Tibial artery (tissue), 4 donors: ENCODE measurements around the gene TTC21A.

Source experiments
- DNase-seq, 2 donors: peaks; one replicate each; pipeline ENCODE4 v3.0.0-alpha.2; 2019
- H3K27ac ChIP-seq, 2 donors: fragments of 200-600 bp; sonication (generic) in 1 of 2; 1 replicate in 1 of 2; 2 replicates in 1 of 2; pipeline ENCODE4 v1.5.1; 2018 to 2019; ENCODE audit warnings: mild to moderate bottlenecking in 1 of 2
- H3K27me3 ChIP-seq, 2 donors: fragments of 200-600 bp; sonication (generic) in 1 of 2; one replicate each; pipeline versions ENCODE4 v1.5.1 to v1.6.0; 2016 to 2019
- H3K36me3 ChIP-seq, 3 donors: fragments of 200-600 bp; sonication (generic) in 2 of 3; one replicate each; pipeline ENCODE4 v1.5.1; 2016 to 2019; ENCODE audit warnings: mild to moderate bottlenecking in 2 of 3
- H3K4me1 ChIP-seq, 4 donors: fragments of 200-600 bp; sonication (generic) in 2 of 4; 1 replicate in 3 of 4; 2 replicates in 1 of 4; pipeline ENCODE4 v1.5.1; 2016 to 2019
- H3K4me3 ChIP-seq, 2 donors: fragments of 200-600 bp; sonication (generic) in 1 of 2; 1 replicate in 1 of 2; 2 replicates in 1 of 2; pipeline ENCODE4 v1.5.1; 2018 to 2019; ENCODE audit warnings: mild to moderate bottlenecking in 2 of 2
- H3K9me3 ChIP-seq, 3 donors: fragments of 200-600 bp; sonication (generic) in 1 of 3; one replicate each; pipeline ENCODE4 v1.5.1; 2016 to 2019
- intact Hi-C: fragments of 100-400 bp; cut with DNase I; formaldehyde crosslinking; loops from one replicate; pipeline ENCODE4 v1.15.0; 2023; ENCODE audit warnings: low total_unique reads
- TF ChIP-seq, protein P1 (sequence below), 2 experiments: fragments of 200-600 bp in 1 of 2; fragments of 450-650 bp in 1 of 2; IDR thresholded peaks; one replicate each; pipeline ENCODE4 v1.5.1; 2017 to 2019; ENCODE audit warnings: antibody characterized with exemption in 2 of 2, mild to moderate bottlenecking in 1 of 2, moderate library complexity in 1 of 2

TTC21A gene

DNA sequence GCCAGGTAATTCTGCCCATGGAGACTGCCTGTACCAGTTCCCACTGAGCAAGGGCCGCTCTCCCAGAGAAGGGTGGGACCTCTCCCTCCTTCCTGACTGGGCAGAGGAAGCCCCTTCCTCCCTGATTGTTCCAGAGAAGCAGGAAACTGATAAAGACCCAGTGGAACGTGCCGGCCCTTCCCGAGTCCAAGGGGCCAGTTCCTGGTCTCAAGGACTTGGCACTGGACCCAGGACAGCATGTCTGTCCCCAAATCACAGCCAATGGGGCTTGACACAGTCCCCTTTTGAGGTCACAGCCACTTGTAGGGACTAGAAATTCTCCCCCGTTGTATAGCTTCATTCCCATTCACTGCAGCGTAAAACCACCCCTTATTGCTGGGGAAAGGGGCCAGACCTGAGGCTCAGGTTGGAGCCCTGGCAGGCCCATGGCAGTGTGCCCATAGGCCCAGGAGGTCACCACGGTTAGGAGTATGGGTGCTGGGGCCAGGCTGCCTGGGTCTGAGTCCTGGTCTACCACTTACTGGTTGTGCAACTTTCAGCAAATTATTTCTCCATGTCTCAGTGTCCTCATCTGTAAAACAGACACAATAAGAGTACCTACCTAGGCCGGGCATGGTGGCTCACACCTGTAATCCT, 27.8 kb downstream of the TTC21A start:
- H3K27me3 ChIP-seq, result no peaks in the 10 kb centered on the region
- H3K27ac ChIP-seq, result no peak overlapping the region
- TF ChIP-seq, protein P1, sequence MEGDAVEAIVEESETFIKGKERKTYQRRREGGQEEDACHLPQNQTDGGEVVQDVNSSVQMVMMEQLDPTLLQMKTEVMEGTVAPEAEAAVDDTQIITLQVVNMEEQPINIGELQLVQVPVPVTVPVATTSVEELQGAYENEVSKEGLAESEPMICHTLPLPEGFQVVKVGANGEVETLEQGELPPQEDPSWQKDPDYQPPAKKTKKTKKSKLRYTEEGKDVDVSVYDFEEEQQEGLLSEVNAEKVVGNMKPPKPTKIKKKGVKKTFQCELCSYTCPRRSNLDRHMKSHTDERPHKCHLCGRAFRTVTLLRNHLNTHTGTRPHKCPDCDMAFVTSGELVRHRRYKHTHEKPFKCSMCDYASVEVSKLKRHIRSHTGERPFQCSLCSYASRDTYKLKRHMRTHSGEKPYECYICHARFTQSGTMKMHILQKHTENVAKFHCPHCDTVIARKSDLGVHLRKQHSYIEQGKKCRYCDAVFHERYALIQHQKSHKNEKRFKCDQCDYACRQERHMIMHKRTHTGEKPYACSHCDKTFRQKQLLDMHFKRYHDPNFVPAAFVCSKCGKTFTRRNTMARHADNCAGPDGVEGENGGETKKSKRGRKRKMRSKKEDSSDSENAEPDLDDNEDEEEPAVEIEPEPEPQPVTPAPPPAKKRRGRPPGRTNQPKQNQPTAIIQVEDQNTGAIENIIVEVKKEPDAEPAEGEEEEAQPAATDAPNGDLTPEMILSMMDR (IDR thresholded peaks at IDR 0.05), result no peak
- peak in 1 of 2 donors; percentile 17 for DNase-seq
- intact Hi-C loops, result no loop called here
- no peaks in the 10 kb centered on the region for H3K9me3 ChIP-seq
- H3K36me3 ChIP-seq, result peaks cover 0 to 53% (median 11%) of the 10 kb centered on the region in 3 donors
- peaks cover 0 to 22% (median 15%) of the 10 kb centered on the region in 4 donors for H3K4me1 ChIP-seq
- H3K4me3 ChIP-seq, result no peak overlapping the region

DNA sequence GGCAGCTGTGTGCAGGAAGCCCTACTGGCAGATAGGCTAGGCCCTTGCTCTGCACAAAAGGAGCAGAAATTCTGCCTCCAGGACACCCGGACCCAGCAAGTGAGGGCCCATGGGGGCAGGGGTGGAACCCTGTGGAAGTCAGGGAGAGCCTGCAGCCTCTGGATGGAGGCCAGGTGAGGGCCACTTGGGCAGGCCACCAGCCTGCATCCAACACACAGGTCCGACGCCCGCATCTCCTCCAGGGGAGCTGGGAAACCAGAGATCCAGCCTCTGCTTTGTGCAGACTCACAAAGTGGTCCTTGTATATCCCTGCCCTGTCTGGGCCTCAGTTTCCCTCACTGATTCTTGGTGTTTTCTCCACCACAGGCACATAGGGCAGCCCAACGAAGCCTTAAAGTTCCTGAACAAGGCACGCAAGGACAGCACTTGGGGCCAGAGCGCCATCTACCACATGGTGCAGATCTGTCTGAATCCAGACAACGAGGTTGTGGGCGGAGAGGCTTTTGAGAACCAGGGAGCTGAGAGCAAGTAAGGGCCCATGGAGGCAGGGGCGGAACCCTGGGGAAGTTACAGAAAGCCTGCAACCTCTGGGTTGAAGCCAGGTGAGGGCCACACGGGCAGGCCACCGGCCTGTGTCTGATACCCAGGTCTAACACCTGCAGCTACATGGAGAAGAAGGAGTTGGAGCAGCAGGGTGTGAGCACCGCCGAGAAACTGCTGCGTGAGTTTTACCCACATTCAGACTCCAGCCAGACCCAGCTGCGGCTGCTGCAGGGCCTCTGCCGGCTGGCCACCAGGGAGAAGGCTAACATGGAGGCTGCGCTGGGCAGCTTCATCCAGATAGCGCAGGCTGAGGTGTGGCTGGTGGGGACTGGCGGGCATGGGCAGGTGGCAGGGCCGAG, 29.3 kb downstream of the TTC21A start:
- Histone ChIP-seq H3K36me3 (peaks cover 0 to 62% (median 26%) of the 10 kb centered on the region in 3 donors), H3K27ac (no peak overlapping the region), H3K9me3 (no peaks in the 10 kb centered on the region), H3K27me3 (no peaks in the 10 kb centered on the region), H3K4me3 (no peak overlapping the region), H3K4me1 (peaks cover 0 to 37% (median 28%) of the 10 kb centered on the region in 4 donors)
- TF ChIP-seq, protein P1 (IDR thresholded peaks at IDR 0.05), result no peak
- intact Hi-C loops, result no loop called here
- DNase-seq, result no peak

DNA sequence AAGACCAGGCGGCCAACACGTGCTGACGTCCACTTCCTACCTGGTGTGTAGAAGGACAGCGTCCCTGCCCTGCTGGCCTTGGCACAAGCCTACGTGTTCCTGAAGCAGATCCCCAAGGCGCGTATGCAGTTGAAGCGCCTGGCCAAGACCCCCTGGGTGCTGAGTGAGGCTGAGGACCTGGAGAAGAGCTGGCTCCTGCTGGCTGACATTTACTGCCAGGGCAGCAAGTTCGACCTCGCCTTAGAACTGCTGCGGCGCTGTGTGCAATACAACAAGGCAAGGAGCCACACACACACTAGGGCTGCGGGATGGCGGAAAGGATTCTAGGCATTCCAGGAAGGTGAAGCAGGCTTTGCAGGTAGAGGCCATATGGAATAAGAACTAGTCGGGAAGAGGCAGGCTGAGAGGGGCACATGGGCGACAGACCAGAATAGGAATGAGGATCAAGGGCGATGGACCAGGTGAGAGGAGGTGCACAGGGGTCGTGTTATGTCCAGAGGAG, 30.0 kb downstream of the TTC21A start:
- intact Hi-C loops, result no loop called here
- Histone ChIP-seq H3K27me3 (no peaks in the 10 kb centered on the region), H3K4me1 (peaks cover 0 to 44% (median 35%) of the 10 kb centered on the region in 4 donors), H3K36me3 (peaks cover 6 to 69% (median 33%) of the 10 kb centered on the region in 3 donors), H3K9me3 (no peaks in the 10 kb centered on the region), H3K27ac (no peak overlapping the region), H3K4me3 (no peak overlapping the region)
- peak in 1 of 2 donors; percentile 7 for DNase-seq
- TF ChIP-seq, protein P1 (IDR thresholded peaks at IDR 0.05), result no peak

DNA sequence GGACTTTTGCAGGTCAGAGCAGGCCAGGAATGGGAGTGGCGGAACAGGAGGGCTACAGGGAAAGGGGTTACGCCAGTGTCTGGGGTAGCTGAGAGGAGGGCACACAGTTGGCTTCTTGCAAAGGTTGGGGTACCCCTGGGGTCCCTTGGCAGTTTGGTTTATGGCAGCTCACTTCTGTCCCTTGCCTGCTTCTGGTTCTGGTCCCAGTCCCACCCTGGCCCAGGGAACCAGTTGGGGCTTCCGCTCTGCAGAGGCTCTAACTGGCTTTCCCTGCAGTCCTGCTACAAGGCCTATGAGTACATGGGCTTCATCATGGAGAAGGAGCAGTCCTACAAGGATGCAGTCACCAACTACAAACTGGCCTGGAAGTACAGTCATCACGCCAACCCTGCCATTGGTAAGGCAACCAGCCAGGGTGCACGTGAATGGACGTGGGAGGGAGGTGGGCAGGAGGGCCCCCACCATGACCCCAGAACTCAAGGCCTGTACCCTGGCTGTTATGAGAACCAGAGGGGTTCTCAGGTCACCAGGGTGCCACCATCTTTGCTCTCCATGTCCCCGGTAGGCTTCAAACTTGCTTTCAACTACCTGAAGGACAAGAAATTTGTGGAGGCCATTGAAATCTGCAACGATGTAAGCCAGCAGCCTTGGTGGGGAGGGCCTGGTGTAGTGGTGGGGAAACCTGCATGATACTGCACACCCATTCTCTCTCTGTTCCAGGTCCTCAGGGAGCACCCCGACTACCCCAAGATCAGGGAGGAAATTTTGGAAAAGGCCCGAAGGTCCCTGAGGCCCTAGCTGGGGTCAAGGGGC, 30.7 kb downstream of the TTC21A start:
- H3K4me3 ChIP-seq, result no peak overlapping the region
- peaks cover 13 to 71% (median 40%) of the 10 kb centered on the region in 3 donors for H3K36me3 ChIP-seq
- peak overlapping the region; percentile 29 to 45 for H3K27ac ChIP-seq
- peaks cover 0 to 50% (median 38%) of the 10 kb centered on the region in 4 donors for H3K4me1 ChIP-seq
- H3K9me3 ChIP-seq, result no peaks in the 10 kb centered on the region
- peak in 1 of 2 donors; percentile 16 for DNase-seq
- TF ChIP-seq, protein P1 (IDR thresholded peaks at IDR 0.05), result no peak
- H3K27me3 ChIP-seq, result no peaks in the 10 kb centered on the region
- intact Hi-C loops, result no loop called here

DNA sequence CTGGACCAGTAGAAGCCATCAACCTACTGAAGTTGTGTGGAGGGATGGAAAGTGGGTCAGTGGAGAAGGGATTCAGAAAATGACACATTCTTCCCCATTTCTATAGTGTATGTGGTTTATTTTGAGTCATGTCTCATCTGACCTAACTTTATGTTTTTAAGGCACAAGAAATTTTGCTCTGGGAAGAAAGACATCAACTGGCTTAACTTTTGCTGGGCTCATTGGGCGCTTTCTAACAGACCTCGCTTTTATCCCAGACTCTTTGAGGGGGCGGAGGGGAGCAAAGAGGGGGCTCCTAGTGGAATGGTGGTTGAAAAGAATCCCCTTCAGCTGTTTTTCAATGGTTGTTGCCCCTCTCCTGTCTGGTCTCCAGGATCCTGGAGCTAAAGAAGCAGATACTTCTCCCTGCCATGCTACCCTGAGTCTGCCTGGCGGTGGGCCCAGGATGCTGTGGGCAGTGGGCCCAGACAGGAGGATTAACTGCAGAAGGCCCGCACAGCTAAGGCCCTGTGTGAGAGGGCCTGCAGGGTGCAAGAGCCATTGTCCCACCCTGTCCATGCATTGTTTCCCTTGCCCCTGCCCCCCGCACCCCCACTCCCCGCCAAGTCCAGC, 31.4 kb downstream of the TTC21A start:
- H3K4me1 ChIP-seq, result peaks cover 0 to 56% (median 41%) of the 10 kb centered on the region in 4 donors
- H3K9me3 ChIP-seq, result no peaks in the 10 kb centered on the region
- peak overlapping the region; percentile 29 to 45 for H3K27ac ChIP-seq
- no peak overlapping the region for H3K4me3 ChIP-seq
- peak; percentile 25 to 81 for DNase-seq
- TF ChIP-seq, protein P1 (IDR thresholded peaks at IDR 0.05), result no peak
- intact Hi-C loops, result no loop called here
- H3K27me3 ChIP-seq, result no peaks in the 10 kb centered on the region
- H3K36me3 ChIP-seq, result peaks cover 20 to 74% (median 47%) of the 10 kb centered on the region in 3 donors
